Measurements from ENCODE around the gene CBR4.

Gene CBR4

GRCh38 chr4:169005453-169006099 lies 4.5 kb downstream of the CBR4 start:
- H3K4me3 ChIP-seq (ENCODE audit: low read depth, low read length): no peak overlapping the region
- TF ChIP-seq, protein P1, sequence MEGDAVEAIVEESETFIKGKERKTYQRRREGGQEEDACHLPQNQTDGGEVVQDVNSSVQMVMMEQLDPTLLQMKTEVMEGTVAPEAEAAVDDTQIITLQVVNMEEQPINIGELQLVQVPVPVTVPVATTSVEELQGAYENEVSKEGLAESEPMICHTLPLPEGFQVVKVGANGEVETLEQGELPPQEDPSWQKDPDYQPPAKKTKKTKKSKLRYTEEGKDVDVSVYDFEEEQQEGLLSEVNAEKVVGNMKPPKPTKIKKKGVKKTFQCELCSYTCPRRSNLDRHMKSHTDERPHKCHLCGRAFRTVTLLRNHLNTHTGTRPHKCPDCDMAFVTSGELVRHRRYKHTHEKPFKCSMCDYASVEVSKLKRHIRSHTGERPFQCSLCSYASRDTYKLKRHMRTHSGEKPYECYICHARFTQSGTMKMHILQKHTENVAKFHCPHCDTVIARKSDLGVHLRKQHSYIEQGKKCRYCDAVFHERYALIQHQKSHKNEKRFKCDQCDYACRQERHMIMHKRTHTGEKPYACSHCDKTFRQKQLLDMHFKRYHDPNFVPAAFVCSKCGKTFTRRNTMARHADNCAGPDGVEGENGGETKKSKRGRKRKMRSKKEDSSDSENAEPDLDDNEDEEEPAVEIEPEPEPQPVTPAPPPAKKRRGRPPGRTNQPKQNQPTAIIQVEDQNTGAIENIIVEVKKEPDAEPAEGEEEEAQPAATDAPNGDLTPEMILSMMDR (IDR thresholded peaks at IDR 0.05; ENCODE audit: low read depth, low read length): no peak

DNA sequence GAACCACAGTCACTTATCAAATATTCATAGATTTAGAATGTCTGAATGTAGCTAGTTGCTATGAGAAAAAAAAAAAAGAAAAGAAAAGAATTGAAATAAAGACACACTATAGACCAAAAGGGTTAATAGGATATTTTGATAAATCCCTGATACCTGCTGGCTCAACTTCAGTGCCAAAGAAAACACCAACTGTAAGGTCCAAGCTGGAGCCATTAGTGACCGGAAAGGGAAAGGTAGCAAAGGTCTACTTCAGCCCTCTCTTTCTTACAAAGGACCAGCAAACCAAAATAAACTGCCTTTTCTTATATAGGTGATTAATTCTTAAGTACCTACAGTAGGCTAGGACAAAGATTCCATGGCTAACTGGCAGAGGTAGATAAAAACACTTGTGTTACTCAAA lies 9.7 kb downstream of the CBR4 start:
- TF ChIP-seq, protein P1 (IDR thresholded peaks at IDR 0.05; ENCODE audit: low read depth, low read length): no peak

GRCh38 chr4:168999809-169000208 lies 10.2 kb downstream of the CBR4 start:
- TF ChIP-seq, protein P1 (IDR thresholded peaks at IDR 0.05; ENCODE audit: low read depth, low read length): no peak
- H3K4me3 ChIP-seq (ENCODE audit: low read depth, low read length): no peak overlapping the region

More for the DNA sequence above, 9.7 kb downstream of the CBR4 start:
- H3K4me3 ChIP-seq (ENCODE audit: low read depth, low read length): no peak overlapping the region

DNA sequence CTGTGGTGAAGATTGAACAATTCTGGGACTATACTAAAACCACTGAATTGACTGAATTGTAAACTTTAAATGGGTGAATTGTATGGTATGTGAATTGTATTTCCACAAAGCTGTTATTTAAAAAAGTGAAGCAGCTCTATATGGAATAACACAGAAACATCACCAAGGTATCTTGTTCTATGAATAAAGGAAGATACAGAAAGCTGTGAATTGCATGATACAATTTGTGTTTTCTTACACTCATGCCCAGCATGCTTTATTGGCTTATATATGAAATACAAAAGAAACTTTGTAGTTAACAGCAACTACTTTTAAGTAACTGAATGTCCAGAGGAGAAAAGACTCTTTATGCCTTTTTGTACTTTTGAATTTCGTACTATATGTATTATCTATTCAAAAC lies 11.5 kb downstream of the CBR4 start:
- TF ChIP-seq, protein P1 (IDR thresholded peaks at IDR 0.05; ENCODE audit: low read depth, low read length): no peak
- H3K4me3 ChIP-seq (ENCODE audit: low read depth, low read length): no peak overlapping the region

DNA sequence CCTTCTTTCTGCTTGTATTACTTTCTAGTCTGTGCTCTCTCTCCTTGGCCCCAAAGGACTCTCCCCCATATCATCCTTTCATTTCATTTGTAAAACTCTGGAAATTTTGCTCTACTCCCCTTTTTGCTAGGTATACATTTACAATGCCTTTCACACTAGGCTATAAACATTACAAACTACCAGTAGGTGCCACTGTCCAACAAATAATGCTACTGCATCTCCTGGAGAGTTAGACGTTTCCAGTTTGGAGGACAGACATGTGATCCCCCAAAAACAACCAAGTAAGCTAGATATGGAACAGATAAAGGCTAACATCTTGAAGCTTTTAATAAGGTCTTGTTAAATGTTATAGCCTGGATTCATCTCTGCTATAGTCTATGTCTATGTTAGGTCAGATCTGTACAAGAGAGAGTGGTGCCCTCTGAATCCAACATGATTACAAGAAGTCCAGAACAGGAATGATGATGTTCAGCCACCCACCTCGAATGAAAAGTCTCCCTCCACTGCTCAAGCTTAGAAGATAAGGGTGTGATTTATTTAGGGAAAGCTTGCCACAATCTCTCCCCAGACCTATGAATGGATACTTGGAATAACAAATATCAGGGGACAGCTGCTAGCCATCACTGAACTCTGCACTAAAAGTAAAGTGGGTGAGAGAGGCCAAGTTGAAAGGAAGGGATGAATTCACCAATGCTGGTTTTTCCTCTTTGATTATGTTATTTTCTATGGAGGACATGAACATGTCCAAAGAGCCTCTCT lies 14.3 kb downstream of the CBR4 start:
- TF ChIP-seq, protein P1 (IDR thresholded peaks at IDR 0.05; ENCODE audit: low read depth, low read length): no peak
- no peak overlapping the region for H3K4me3 ChIP-seq (ENCODE audit: low read depth, low read length)

- TF ChIP-seq, protein P1 (IDR thresholded peaks at IDR 0.05; ENCODE audit: low read depth, low read length): no peak
These were observed 15.1 kb downstream of the CBR4 start for GRCh38 chr4:168994958-168995357.

More at GRCh38 chr4:168994958-168995357, 15.1 kb downstream of the CBR4 start:
- H3K4me3 ChIP-seq (ENCODE audit: low read depth, low read length): no peak overlapping the region
